HG03280 (cell line): ENCODE results near the gene CCDC149.

Source experiments
- ATAC-seq: cut with Tn5 transposase; IDR thresholded peaks from one replicate; pipeline ENCODE4 v1.9.1; 2021; ENCODE audit warnings: mild to moderate bottlenecking, moderate library complexity; ENCODE audit not compliant: unreplicated experiment

The CCDC149 gene

GRCh38 chr4:24805566-24805965 lies 107.3 kb downstream of the CCDC149 start:
- no peak for ATAC-seq

- ATAC-seq, result no peak
These were observed 107.8 kb downstream of the CCDC149 start for GRCh38 chr4:24805067-24805466.

- no peak for ATAC-seq
These were observed 110.2 kb downstream of the CCDC149 start for GRCh38 chr4:24802648-24803047.

- no peak for ATAC-seq
These were observed 111.5 kb downstream of the CCDC149 start for GRCh38 chr4:24801136-24801855.

GRCh38 chr4:24800325-24800895 lies 112.4 kb downstream of the CCDC149 start:
- ATAC-seq, result no peak

- no peak for ATAC-seq
These were observed 113.1 kb downstream of the CCDC149 start for GRCh38 chr4:24799544-24800324.

GRCh38 chr4:24799196-24799543 lies 113.7 kb downstream of the CCDC149 start:
- no peak for ATAC-seq

- no peak for ATAC-seq
These were observed 114.7 kb downstream of the CCDC149 start for GRCh38 chr4:24798036-24798610.

- ATAC-seq, result no peak
These were observed 116.2 kb downstream of the CCDC149 start for GRCh38 chr4:24796620-24797019.

- ATAC-seq, result no peak
These were observed 117.0 kb downstream of the CCDC149 start for GRCh38 chr4:24795666-24796381.

- no peak for ATAC-seq
These were observed 117.8 kb downstream of the CCDC149 start, which contains the start of gene SOD3 for GRCh38 chr4:24794916-24795665. Gene SOD3 (plus strand): TSS chr4:24795573. CDS start chr4:24799522, 3,949 bp downstream.

- no peak for ATAC-seq
These were observed 118.4 kb downstream of the CCDC149 start for GRCh38 chr4:24794480-24794879.

- no peak for ATAC-seq
These were observed 118.8 kb downstream of the CCDC149 start for GRCh38 chr4:24794051-24794450.

GRCh38 chr4:24793219-24794005 lies 119.4 kb downstream of the CCDC149 start:
- no peak for ATAC-seq

- ATAC-seq, result no peak
These were observed 120.3 kb downstream of the CCDC149 start for GRCh38 chr4:24792552-24792951.

GRCh38 chr4:24791043-24791442 lies 121.8 kb downstream of the CCDC149 start:
- ATAC-seq, result no peak

GRCh38 chr4:24783506-24783905 lies 129.3 kb downstream of the CCDC149 start:
- no peak for ATAC-seq

GRCh38 chr4:24781999-24782745 lies 130.7 kb downstream of the CCDC149 start:
- ATAC-seq, result no peak
